Loucy (cell line): ENCODE measurements around the gene STOX2.

Source experiments
- H2AFZ ChIP-seq: fragments of 200-600 bp; sonication (generic); 2 replicates; pipeline ENCODE4 v1.6.0; 2016; ENCODE audit warnings: antibody characterized with exemption, mild to moderate bottlenecking, low read length, moderate library complexity
- H3F3A ChIP-seq: fragments of 200-600 bp; 2 replicates; pipeline ENCODE4 v1.6.0; 2016; ENCODE audit warnings: antibody characterized with exemption, low read depth, mild to moderate bottlenecking
- H3K27me3 ChIP-seq: fragments of 200-600 bp; sonication (generic); 2 replicates; pipeline ENCODE4 v1.6.1; 2014; ENCODE audit warnings: low read length, mild to moderate bottlenecking; ENCODE audit not compliant: insufficient read depth, poor library complexity, severe bottlenecking
- H3K36me3 ChIP-seq: fragments of 200-600 bp; sonication (generic); 2 replicates; pipeline ENCODE4 v1.6.1; 2016; ENCODE audit warnings: low read length; ENCODE audit not compliant: insufficient read depth
- H3K4me1 ChIP-seq: fragments of 200-600 bp; sonication (generic); 2 replicates; pipeline ENCODE4 v1.5.1; 2014; ENCODE audit warnings: low read length, mild to moderate bottlenecking; ENCODE audit not compliant: insufficient read depth, poor library complexity, severe bottlenecking
- H3K4me2 ChIP-seq: fragments of 200-600 bp; sonication (generic); 2 replicates; pipeline ENCODE4 v1.6.0; 2014; ENCODE audit warnings: antibody characterized with exemption, low read length, low read depth, mild to moderate bottlenecking; ENCODE audit not compliant: poor library complexity, severe bottlenecking
- H3K4me3 ChIP-seq: fragments of 200-600 bp; sonication (generic); 2 replicates; pipeline ENCODE4 v1.5.1; 2014; ENCODE audit warnings: low read length, mild to moderate bottlenecking, mixed read lengths; ENCODE audit not compliant: poor library complexity, severe bottlenecking
- H3K79me2 ChIP-seq: fragments of 200-600 bp; sonication (generic); 2 replicates; pipeline ENCODE4 v1.6.1; 2014; ENCODE audit warnings: low read length; ENCODE audit not compliant: insufficient read depth
- H3K9ac ChIP-seq: fragments of 200-600 bp; sonication (generic); 2 replicates; pipeline ENCODE4 v1.6.0; 2014; ENCODE audit warnings: mild to moderate bottlenecking, low read depth, low read length, moderate library complexity; ENCODE audit not compliant: poor library complexity, severe bottlenecking
- H3K9me2 ChIP-seq: fragments of 200-600 bp; sonication (generic); replicated peaks from 2 replicates; pipeline ENCODE4 v1.6.1; 2016; ENCODE audit warnings: low read depth, low read length, mixed read lengths
- H3K9me3 ChIP-seq: fragments of 200-600 bp; sonication (generic); 2 replicates; pipeline ENCODE4 v1.6.1; 2014; ENCODE audit warnings: mild to moderate bottlenecking, antibody characterized with exemption, low read length, low read depth; ENCODE audit not compliant: insufficient read depth
- H4K20me1 ChIP-seq: fragments of 200-600 bp; sonication (generic); 2 replicates; pipeline ENCODE4 v1.6.0; 2014; ENCODE audit warnings: antibody characterized with exemption, low read length, mild to moderate bottlenecking; ENCODE audit not compliant: insufficient read depth, poor library complexity, severe bottlenecking
- CTCF ChIP-seq: fragments of 200-600 bp; sonication (generic); conservative IDR thresholded peaks from 2 replicates; pipeline ENCODE4 v1.5.1; 2014; ENCODE audit warnings: mild to moderate bottlenecking, antibody characterized with exemption, low read length
- EZH2phosphoT487 ChIP-seq: fragments of 200-600 bp; IDR thresholded peaks from 2 replicates; pipeline ENCODE4 v1.6.1; 2018; ENCODE audit warnings: antibody characterized with exemption, mild to moderate bottlenecking, moderate library complexity, borderline replicate concordance

Gene STOX2

GRCh38 chr4:183870997-183871396, 34.1 kb upstream of the STOX2 start:
- Histone ChIP-seq H3K9me2 (no peaks in the 10 kb centered on the region), H4K20me1 (no peaks in the 10 kb centered on the region), H3F3A (no peaks in the 10 kb centered on the region), H3K79me2 (no peaks in the 10 kb centered on the region), H3K4me3 (no peak overlapping the region), H3K4me2 (no peak overlapping the region), H3K27me3 (no peaks in the 10 kb centered on the region), H3K9ac (no peak overlapping the region), H3K36me3 (no peaks in the 10 kb centered on the region), H3K4me1 (no peaks in the 10 kb centered on the region), H2AFZ (no peak overlapping the region), H3K9me3 (no peaks in the 10 kb centered on the region)
- TF ChIP-seq EZH2phosphoT487 (no peak), CTCF (no peak)

- TF ChIP-seq CTCF (no peak), EZH2phosphoT487 (no peak)
- no peaks in the 10 kb centered on the region for H3K9me2 ChIP-seq
- no peaks in the 10 kb centered on the region for H3K27me3 ChIP-seq
- H3K4me3 ChIP-seq: no peak overlapping the region
- no peaks in the 10 kb centered on the region for H3K4me1 ChIP-seq
- no peaks in the 10 kb centered on the region for H3K79me2 ChIP-seq
- H4K20me1 ChIP-seq: no peaks in the 10 kb centered on the region
- no peaks in the 10 kb centered on the region for H3F3A ChIP-seq
- H3K9ac ChIP-seq: no peak overlapping the region
- H3K9me3 ChIP-seq: no peaks in the 10 kb centered on the region
- no peak overlapping the region for H2AFZ ChIP-seq
- no peaks in the 10 kb centered on the region for H3K36me3 ChIP-seq
- H3K4me2 ChIP-seq: no peak overlapping the region
Observed at GRCh38 chr4:183871581-183871980, 33.5 kb upstream of the STOX2 start.

- Histone ChIP-seq H2AFZ (no peak overlapping the region), H3K9ac (no peak overlapping the region), H3K4me3 (no peak overlapping the region), H3K79me2 (no peaks in the 10 kb centered on the region), H3K9me3 (no peaks in the 10 kb centered on the region), H3K36me3 (no peaks in the 10 kb centered on the region), H3K9me2 (no peaks in the 10 kb centered on the region), H4K20me1 (no peaks in the 10 kb centered on the region), H3K4me1 (no peaks in the 10 kb centered on the region), H3F3A (no peaks in the 10 kb centered on the region), H3K4me2 (no peak overlapping the region), H3K27me3 (no peaks in the 10 kb centered on the region)
- no peak for TF ChIP-seq CTCF
- no peak for TF ChIP-seq EZH2phosphoT487
Observed at GRCh38 chr4:183872531-183872930, 32.6 kb upstream of the STOX2 start.
